Liver (tissue), 9 donors: ENCODE data around the gene PROX1. TPM values are rescaled to one million over a fixed set of nuclear protein-coding genes. Genes with fewer than 3 reads are reported as not detected.

ENCODE experiments used
- DNase-seq: peaks from one replicate; pipeline ENCODE4 v3.0.0-alpha.2; 2017; ENCODE audit warnings: low spot score
- H3K27ac ChIP-seq, 2 donors: one replicate each; pipeline ENCODE4 v1.7.0; 2013; ENCODE audit warnings: inconsistent platforms in 2 of 2, low read length in 2 of 2, control low read depth in 1 of 2, low read depth in 1 of 2, mild to moderate bottlenecking in 1 of 2
- H3K27me3 ChIP-seq, 4 donors: one replicate each; pipeline versions ENCODE4 v1.6.1 to v1.7.0; 2013; ENCODE audit warnings: low read length in 3 of 4, inconsistent platforms in 1 of 4, mild to moderate bottlenecking in 1 of 4, moderate library complexity in 1 of 4; ENCODE audit not compliant: control insufficient read depth in 4 of 4, insufficient read depth in 4 of 4
- H3K36me3 ChIP-seq, 4 donors: one replicate each; pipeline versions ENCODE4 v1.6.1 to v1.7.0; 2013; ENCODE audit warnings: low read length in 3 of 4, mild to moderate bottlenecking in 3 of 4, low read depth in 1 of 4, moderate library complexity in 1 of 4; ENCODE audit not compliant: control insufficient read depth in 4 of 4, insufficient read depth in 3 of 4
- H3K4me1 ChIP-seq, 4 donors: one replicate each; pipeline versions ENCODE4 v1.6.1 to v1.7.0; 2013; ENCODE audit warnings: low read length in 3 of 4, mild to moderate bottlenecking in 3 of 4, moderate library complexity in 1 of 4; ENCODE audit not compliant: control insufficient read depth in 4 of 4, insufficient read depth in 4 of 4
- H3K4me3 ChIP-seq, 3 donors: one replicate each; pipeline versions ENCODE4 v1.6.1 to v1.7.0; 2013; ENCODE audit warnings: low read length in 3 of 3, control low read depth in 1 of 3, low read depth in 1 of 3, mild to moderate bottlenecking in 1 of 3
- H3K9ac ChIP-seq, 2 donors: one replicate each; pipeline ENCODE4 v1.7.0; 2013; ENCODE audit warnings: low read length in 2 of 2, mild to moderate bottlenecking in 2 of 2, moderate library complexity in 2 of 2, control low read depth in 1 of 2, low read depth in 1 of 2
- H3K9me3 ChIP-seq, 4 donors: one replicate each; pipeline versions ENCODE4 v1.6.1 to v1.7.0; 2013; ENCODE audit warnings: low read length in 3 of 4; ENCODE audit not compliant: control insufficient read depth in 4 of 4
- ATF3 ChIP-seq: IDR thresholded peaks from 2 replicates; pipeline ENCODE4 v1.6.1; 2016; ENCODE audit warnings: antibody characterized with exemption
- CTCF ChIP-seq: fragments of 150-350 bp; IDR thresholded peaks from 2 replicates; pipeline ENCODE4 v1.5.1; 2017; ENCODE audit warnings: improper control_type of control experiment, low read depth, low read length; ENCODE audit not compliant: missing input control
- EGR1 ChIP-seq, 2 donors: IDR thresholded peaks; 2 replicates each; pipeline ENCODE4 v1.6.1; 2016 to 2018; ENCODE audit warnings: antibody characterized with exemption in 2 of 2, low read depth in 2 of 2
- FOXA1 ChIP-seq: IDR thresholded peaks from 2 replicates; pipeline ENCODE4 v1.6.1; 2016; ENCODE audit warnings: antibody characterized with exemption
- FOXA2 ChIP-seq: IDR thresholded peaks from 2 replicates; pipeline ENCODE4 v1.6.1; 2016; ENCODE audit warnings: antibody characterized with exemption
- GABPA ChIP-seq, 2 donors: IDR thresholded peaks in 1 of 2; conservative IDR thresholded peaks in 1 of 2; 2 replicates each; pipeline ENCODE4 v1.6.1; 2016; ENCODE audit warnings: antibody characterized with exemption in 2 of 2, mild to moderate bottlenecking in 1 of 2, moderate library complexity in 1 of 2
- HNF4A ChIP-seq, 2 donors: conservative IDR thresholded peaks; 2 replicates each; pipeline ENCODE4 v1.6.1; 2016; ENCODE audit warnings: antibody characterized with exemption in 2 of 2, mild to moderate bottlenecking in 2 of 2
- HNF4G ChIP-seq: IDR thresholded peaks from 2 replicates; pipeline ENCODE4 v1.6.1; 2016; ENCODE audit warnings: antibody characterized with exemption
- JUND ChIP-seq, 2 donors: IDR thresholded peaks; 2 replicates each; pipeline ENCODE4 v1.6.1; 2016; ENCODE audit warnings: antibody characterized with exemption in 2 of 2
- MAX ChIP-seq: IDR thresholded peaks from 2 replicates; pipeline ENCODE4 v1.6.1; 2016; ENCODE audit warnings: antibody characterized with exemption
- NR2F2 ChIP-seq: IDR thresholded peaks from 2 replicates; pipeline ENCODE4 v1.6.1; 2016; ENCODE audit warnings: antibody characterized with exemption
- RAD21 ChIP-seq, 2 donors: IDR thresholded peaks; 2 replicates each; pipeline ENCODE4 v1.6.1; 2016; ENCODE audit warnings: antibody characterized with exemption in 2 of 2, mild to moderate bottlenecking in 2 of 2
- REST ChIP-seq: IDR thresholded peaks from 2 replicates; pipeline ENCODE4 v1.6.1; 2016; ENCODE audit warnings: antibody characterized with exemption, mild to moderate bottlenecking
- RXRA ChIP-seq, 2 donors: IDR thresholded peaks; 2 replicates each; pipeline ENCODE4 v1.6.1; 2017 to 2018; ENCODE audit warnings: antibody characterized with exemption in 2 of 2, mild to moderate bottlenecking in 1 of 2
- SP1 ChIP-seq: IDR thresholded peaks from 2 replicates; pipeline ENCODE4 v1.6.1; 2018; ENCODE audit warnings: antibody characterized with exemption, mild to moderate bottlenecking
- TAF1 ChIP-seq: conservative IDR thresholded peaks from 2 replicates; pipeline ENCODE4 v1.6.1; 2016; ENCODE audit warnings: antibody characterized with exemption, mild to moderate bottlenecking
- YY1 ChIP-seq: IDR thresholded peaks from 2 replicates; pipeline ENCODE4 v1.6.1; 2016; ENCODE audit warnings: antibody characterized with exemption, mild to moderate bottlenecking
- ZBTB33 ChIP-seq: IDR thresholded peaks from 2 replicates; pipeline ENCODE4 v1.6.1; 2016; ENCODE audit warnings: antibody characterized with exemption
- WGBS: extraction: QIAGEN DNeasy Blood & Tissue Kit; methylation state at CpG from one replicate; pipeline ENCODE4 v1.1.7; 2013; 5-methylcytosine and 5-hydroxymethylcytosine counted together
- polyA plus RNA-seq, 2 donors: library from polyadenylated mRNA; stranded (reverse) in 1 of 2; unstranded in 1 of 2; fragments of 200-250 nt in 1 of 2; fragments of >200 nt in 1 of 2; fragmentation: Nextera tagmentation in 1 of 2; extraction: Ambion mirVana in 1 of 2; gene quantifications; one replicate each; pipeline versions ENCODE4 v1.2.1 to v1.2.3, GENCODE V29; 2013 to 2015
- total RNA-seq, 2 donors: library from RNA; depleted of rRNA; stranded (reverse); fragments of >200 nt; gene quantifications; one replicate each; pipeline ENCODE4 v1.2.3, GENCODE V29; 2014
- donor health status: healthy.
- donor health status: healthy.
- donor health status: healthy.
- donor health status: healthy.
- donor health status: healthy.

PROX1 gene
- total and polyA plus RNA-seq, 4 donors = 18.3 to 101 (median 31.3) TPM

GRCh38 chr1:214003233-214003632 is 15.5 kb downstream of the PROX1 start:
- DNase-seq = peak; percentile 23
- TF ChIP-seq NR2F2 (no peak), CTCF (no peak), TAF1 (no peak), YY1 (no peak), GABPA (IDR thresholded peaks at IDR 0.05 in 1 of 2, conservative IDR thresholded peaks at IDR 0.05 in 1 of 2) (no peak), FOXA2 (no peak), HNF4G (no peak), ZBTB33 (no peak), SP1 (no peak), RAD21 (IDR thresholded peaks at IDR 0.05) (no peak), EGR1 (IDR thresholded peaks at IDR 0.05; ENCODE audit: low read depth in 2 of 2) (no peak), JUND (IDR thresholded peaks at IDR 0.05) (no peak), MAX (no peak), RXRA (IDR thresholded peaks at IDR 0.05) (no peak), FOXA1 (no peak), ATF3 (no peak), HNF4A (conservative IDR thresholded peaks at IDR 0.05) (no peak)
- H3K27ac ChIP-seq = peak overlapping the region; percentile 28 to 38
- 65% methylated on average over 3 of the region's 3 CpGs for WGBS
- peaks cover 8 to 38% (median 23%) of the 10 kb centered on the region in 4 donors for H3K4me1 ChIP-seq
- no peaks in the 10 kb centered on the region for H3K27me3 ChIP-seq
- H3K36me3 ChIP-seq = peaks cover 2 to 47% (median 18%) of the 10 kb centered on the region in 4 donors
- no peaks in the 10 kb centered on the region for H3K9me3 ChIP-seq
- no peak overlapping the region for H3K4me3 ChIP-seq
- H3K9ac ChIP-seq = no peak overlapping the region

- H3K9me3 ChIP-seq = no peaks in the 10 kb centered on the region
Observed at GRCh38 chr1:214004014-214004413, 16.2 kb downstream of the PROX1 start.

More at GRCh38 chr1:214004014-214004413, 16.2 kb downstream of the PROX1 start:
- H3K4me3 ChIP-seq = no peak overlapping the region
- DNase-seq = peak; percentile 8
- TF ChIP-seq SP1 (no peak), YY1 (no peak), TAF1 (no peak), RAD21 (IDR thresholded peaks at IDR 0.05) (no peak), HNF4A (conservative IDR thresholded peaks at IDR 0.05) (no peak), MAX (no peak), CTCF (no peak), FOXA2 (no peak), FOXA1 (no peak), GABPA (IDR thresholded peaks at IDR 0.05 in 1 of 2, conservative IDR thresholded peaks at IDR 0.05 in 1 of 2) (no peak), REST (no peak), ZBTB33 (no peak), HNF4G (no peak), JUND (IDR thresholded peaks at IDR 0.05) (no peak), EGR1 (IDR thresholded peaks at IDR 0.05; ENCODE audit: low read depth in 2 of 2) (no peak)
- peaks cover 8 to 31% (median 23%) of the 10 kb centered on the region in 4 donors for H3K4me1 ChIP-seq
- H3K36me3 ChIP-seq = peaks cover 2 to 48% (median 22%) of the 10 kb centered on the region in 4 donors
- no peaks in the 10 kb centered on the region for H3K27me3 ChIP-seq
- H3K27ac ChIP-seq = peak overlapping the region; percentile 16 to 20
- WGBS = 53% methylated on average over 2 of the region's 2 CpGs
- no peak overlapping the region for H3K9ac ChIP-seq
